Breast epithelium (tissue), 3 donors: Measurements from ENCODE around the gene MADCAM1.

Experiments used
- CTCF ChIP-seq, 3 donors: fragments of 450-650 bp; IDR thresholded peaks; one replicate each; pipeline ENCODE4 v1.5.1; 2016 to 2017; ENCODE audit warnings: antibody characterized with exemption in 3 of 3, mild to moderate bottlenecking in 3 of 3, moderate library complexity in 3 of 3
- POLR2A ChIP-seq: fragments of 450-650 bp; IDR thresholded peaks from one replicate; pipeline ENCODE4 v1.6.1; 2016; ENCODE audit warnings: antibody characterized with exemption, mild to moderate bottlenecking, moderate library complexity
- POLR2AphosphoS5 ChIP-seq, 3 donors: sonication (generic); formaldehyde crosslinking; IDR thresholded peaks; one replicate each; pipeline ENCODE4 v1.6.1; 2017; ENCODE audit warnings: antibody characterized with exemption in 3 of 3

- TF ChIP-seq CTCF (IDR thresholded peaks at IDR 0.05) (no peak), POLR2AphosphoS5 (IDR thresholded peaks at IDR 0.05) (no peak), POLR2A (no peak)
These were observed 12.8 kb upstream of the MADCAM1 start for GRCh38 chr19:483332-484072.
